MM.1S (cell line): ENCODE data around the gene ZFP36L1.

Source experiments
- CTCF ChIP-seq: fragments of 300-600 bp; sonication (generic); IDR thresholded peaks from 2 replicates; pipeline ENCODE4 v1.5.1; 2016; ENCODE audit warnings: antibody characterized with exemption, low read length, mixed read lengths
- EZH2 ChIP-seq: fragments of 300-600 bp; sonication (generic); optimal IDR thresholded peaks from 2 replicates; pipeline ENCODE3; 2017; ENCODE audit warnings: low read depth, mild to moderate bottlenecking, antibody characterized with exemption, low read length, mixed read lengths

GRCh38 chr14:68781161-68782021 is 11.5 kb downstream of the ZFP36L1 start:
- TF ChIP-seq CTCF (no peak), EZH2 (no peak)
